Measurements from ENCODE around the gene CDH6.

Gene CDH6

DNA sequence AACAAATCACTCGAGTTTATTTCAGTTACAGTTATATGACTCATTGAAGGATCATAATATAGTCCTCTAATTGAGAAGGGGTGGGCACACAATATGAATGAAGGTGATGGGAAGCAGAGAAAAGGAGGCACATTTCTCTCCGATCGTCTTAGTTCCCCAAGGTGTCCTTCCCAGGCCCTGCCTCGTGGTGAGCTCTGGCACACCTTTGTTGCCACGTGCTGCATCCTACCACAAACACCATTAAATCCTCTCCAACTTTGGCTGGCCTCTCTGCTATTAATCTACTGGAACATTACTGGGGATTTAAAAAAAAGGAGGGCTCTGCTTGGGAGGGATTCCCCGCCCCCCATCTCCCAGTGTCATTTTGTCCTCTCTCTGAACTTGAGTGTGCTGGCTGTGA, 42.9 kb downstream of the CDH6 start:
- no peak overlapping the region for H3K4me3 ChIP-seq (ENCODE audit: low read depth, low read length)
- TF ChIP-seq, protein P1, sequence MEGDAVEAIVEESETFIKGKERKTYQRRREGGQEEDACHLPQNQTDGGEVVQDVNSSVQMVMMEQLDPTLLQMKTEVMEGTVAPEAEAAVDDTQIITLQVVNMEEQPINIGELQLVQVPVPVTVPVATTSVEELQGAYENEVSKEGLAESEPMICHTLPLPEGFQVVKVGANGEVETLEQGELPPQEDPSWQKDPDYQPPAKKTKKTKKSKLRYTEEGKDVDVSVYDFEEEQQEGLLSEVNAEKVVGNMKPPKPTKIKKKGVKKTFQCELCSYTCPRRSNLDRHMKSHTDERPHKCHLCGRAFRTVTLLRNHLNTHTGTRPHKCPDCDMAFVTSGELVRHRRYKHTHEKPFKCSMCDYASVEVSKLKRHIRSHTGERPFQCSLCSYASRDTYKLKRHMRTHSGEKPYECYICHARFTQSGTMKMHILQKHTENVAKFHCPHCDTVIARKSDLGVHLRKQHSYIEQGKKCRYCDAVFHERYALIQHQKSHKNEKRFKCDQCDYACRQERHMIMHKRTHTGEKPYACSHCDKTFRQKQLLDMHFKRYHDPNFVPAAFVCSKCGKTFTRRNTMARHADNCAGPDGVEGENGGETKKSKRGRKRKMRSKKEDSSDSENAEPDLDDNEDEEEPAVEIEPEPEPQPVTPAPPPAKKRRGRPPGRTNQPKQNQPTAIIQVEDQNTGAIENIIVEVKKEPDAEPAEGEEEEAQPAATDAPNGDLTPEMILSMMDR (conservative IDR thresholded peaks at IDR 0.05; ENCODE audit: low read depth, low read length) = no peak
- no peak for DNase-seq (ENCODE audit: low read depth)

- DNase-seq (ENCODE audit: low read depth) = peak; percentile 37
- TF ChIP-seq, protein P1 (conservative IDR thresholded peaks at IDR 0.05; ENCODE audit: low read depth, low read length) = peak; percentile 26
- no peak overlapping the region for H3K4me3 ChIP-seq (ENCODE audit: low read depth, low read length)
Measured at GRCh38 chr5:31237174-31237573, 43.7 kb downstream of the CDH6 start.

- TF ChIP-seq, protein P1 (conservative IDR thresholded peaks at IDR 0.05; ENCODE audit: low read depth, low read length) = no peak
Measured at GRCh38 chr5:31238497-31238896, 45.0 kb downstream of the CDH6 start.

DNA sequence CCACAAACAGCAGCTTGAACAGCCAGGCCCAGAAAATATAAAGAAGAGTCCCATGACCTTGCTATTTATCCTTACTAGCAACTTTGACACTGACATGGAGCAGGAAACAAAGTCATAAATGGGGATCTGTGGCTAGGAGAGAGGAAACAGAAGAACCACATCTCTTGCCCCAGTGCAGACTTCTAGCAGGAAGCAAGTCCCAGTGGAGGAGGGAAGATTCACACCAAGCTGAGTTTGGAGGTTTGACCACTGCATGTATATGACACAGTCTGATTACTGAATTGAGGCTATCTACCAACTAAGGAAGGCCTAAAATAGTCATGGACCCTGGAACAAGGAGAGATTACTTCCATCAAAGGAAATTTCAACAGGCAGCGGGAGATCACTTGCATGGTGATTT, 51.4 kb downstream of the CDH6 start:
- DNase-seq (ENCODE audit: low read depth) = no peak
- TF ChIP-seq, protein P1 (conservative IDR thresholded peaks at IDR 0.05; ENCODE audit: low read depth, low read length) = no peak
- H3K4me3 ChIP-seq (ENCODE audit: low read depth, low read length) = no peak overlapping the region

More at GRCh38 chr5:31238497-31238896, 45.0 kb downstream of the CDH6 start:
- no peak for DNase-seq (ENCODE audit: low read depth)
- no peak overlapping the region for H3K4me3 ChIP-seq (ENCODE audit: low read depth, low read length)

DNA sequence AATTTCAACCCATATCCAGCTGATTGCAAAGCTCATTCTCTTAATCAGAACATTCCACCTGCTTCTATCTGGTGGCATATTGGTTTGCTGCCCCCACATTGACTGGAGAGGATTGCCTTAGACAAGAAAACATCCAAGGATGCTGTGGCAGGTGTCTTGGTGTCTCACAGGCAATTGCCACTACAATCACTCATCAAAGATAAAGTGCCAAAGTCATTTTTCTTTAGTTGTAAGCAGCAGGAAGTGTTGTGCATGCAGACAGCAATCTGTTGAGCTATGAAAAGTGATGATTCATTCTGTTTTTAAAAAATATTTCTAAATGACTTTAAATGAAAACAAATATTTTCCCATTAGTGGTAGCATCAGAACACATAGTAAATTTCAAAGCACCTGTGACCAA, 53.9 kb downstream of the CDH6 start:
- TF ChIP-seq, protein P1 (conservative IDR thresholded peaks at IDR 0.05; ENCODE audit: low read depth, low read length) = no peak
- DNase-seq (ENCODE audit: low read depth) = peak; percentile 6
- no peak overlapping the region for H3K4me3 ChIP-seq (ENCODE audit: low read depth, low read length)

DNA sequence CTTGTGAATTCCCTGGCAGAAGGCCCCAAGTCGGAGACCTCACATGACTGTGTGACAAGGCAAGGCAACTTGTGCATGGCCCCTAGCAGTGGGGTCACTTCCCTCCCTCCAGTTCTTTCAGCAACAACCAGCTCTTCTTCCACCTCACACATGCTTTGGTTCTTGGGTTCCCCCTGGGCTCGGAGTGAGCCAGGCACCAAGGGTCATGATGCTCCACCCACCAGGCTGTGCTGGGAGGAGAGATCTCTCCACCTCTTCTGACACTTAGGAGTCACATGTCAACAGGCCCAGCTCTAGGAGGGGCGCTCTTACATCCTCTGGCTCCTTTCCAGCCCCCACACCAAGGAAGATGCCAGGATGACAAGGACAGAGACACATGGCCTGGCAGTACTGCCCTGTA, 56.7 kb downstream of the CDH6 start:
- no peak for DNase-seq (ENCODE audit: low read depth)
- TF ChIP-seq, protein P1 (conservative IDR thresholded peaks at IDR 0.05; ENCODE audit: low read depth, low read length) = no peak
- no peak overlapping the region for H3K4me3 ChIP-seq (ENCODE audit: low read depth, low read length)

GRCh38 chr5:31251032-31251431, 57.5 kb downstream of the CDH6 start:
- DNase-seq (ENCODE audit: low read depth) = no peak
- no peak overlapping the region for H3K4me3 ChIP-seq (ENCODE audit: low read depth, low read length)
- TF ChIP-seq, protein P1 (conservative IDR thresholded peaks at IDR 0.05; ENCODE audit: low read depth, low read length) = no peak

All from choroid plexus epithelial cell (primary cell).